ENCODE data around the gene POU3F2.

Gene POU3F2

GRCh38 chr6:98834060-98835031 is at the start of gene POU3F2 (continued):
- TF ChIP-seq, protein P1, sequence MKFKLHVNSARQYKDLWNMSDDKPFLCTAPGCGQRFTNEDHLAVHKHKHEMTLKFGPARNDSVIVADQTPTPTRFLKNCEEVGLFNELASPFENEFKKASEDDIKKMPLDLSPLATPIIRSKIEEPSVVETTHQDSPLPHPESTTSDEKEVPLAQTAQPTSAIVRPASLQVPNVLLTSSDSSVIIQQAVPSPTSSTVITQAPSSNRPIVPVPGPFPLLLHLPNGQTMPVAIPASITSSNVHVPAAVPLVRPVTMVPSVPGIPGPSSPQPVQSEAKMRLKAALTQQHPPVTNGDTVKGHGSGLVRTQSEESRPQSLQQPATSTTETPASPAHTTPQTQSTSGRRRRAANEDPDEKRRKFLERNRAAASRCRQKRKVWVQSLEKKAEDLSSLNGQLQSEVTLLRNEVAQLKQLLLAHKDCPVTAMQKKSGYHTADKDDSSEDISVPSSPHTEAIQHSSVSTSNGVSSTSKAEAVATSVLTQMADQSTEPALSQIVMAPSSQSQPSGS (tag by site-specific recombination; IDR thresholded peaks at IDR 0.05; ENCODE audit: low read depth): peak; percentile 37; the same call in 1 of the 2 replicates
- TF ChIP-seq ZNF324 (tag by site-specific recombination; IDR thresholded peaks at IDR 0.05) (peak; percentile 93), PRDM1 (tag by site-specific recombination; IDR thresholded peaks at IDR 0.05) (peak; percentile 100), ZNF169 (tag by site-specific recombination; IDR thresholded peaks at IDR 0.05) (peak; percentile 82), CTCF (tag by site-specific recombination; IDR thresholded peaks at IDR 0.05) (no peak), IKZF3 (tag by site-specific recombination; IDR thresholded peaks at IDR 0.05) (peak; percentile 76), ZFP37 (tag by site-specific recombination; IDR thresholded peaks at IDR 0.05) (no peak; the same call in 1 of the 2 replicates), ZBTB1 (tag by site-specific recombination; IDR thresholded peaks at IDR 0.05) (no peak), ZNF26 (tag by site-specific recombination; IDR thresholded peaks at IDR 0.05) (no peak), ZBTB21 (tag by site-specific recombination; IDR thresholded peaks at IDR 0.05) (no peak), KLF8 (tag by site-specific recombination; IDR thresholded peaks at IDR 0.05) (peak; percentile 94), ZNF501 (tag by site-specific recombination; IDR thresholded peaks at IDR 0.05) (peak; percentile 63), MZF1 (tag by site-specific recombination; IDR thresholded peaks at IDR 0.05; ENCODE audit: borderline replicate concordance) (peak; percentile 61; the same call in 1 of the 2 replicates), ZNF561 (tag by site-specific recombination; IDR thresholded peaks at IDR 0.05; ENCODE audit: borderline replicate concordance) (no peak), ZNF211 (tag by site-specific recombination; IDR thresholded peaks at IDR 0.05; ENCODE audit: low read depth) (no peak), ZNF521 (tag by site-specific recombination; IDR thresholded peaks at IDR 0.05) (no peak), PRDM10 (tag by site-specific recombination; IDR thresholded peaks at IDR 0.05) (peak; percentile 93), SP7 (tag by site-specific recombination; IDR thresholded peaks at IDR 0.05) (peak; percentile 84), ZNF48 (tag by site-specific recombination; IDR thresholded peaks at IDR 0.05) (no peak), ZFP69B (tag by site-specific recombination; IDR thresholded peaks at IDR 0.05) (peak; percentile 13; the same call in 1 of the 2 replicates)
- TF ChIP-seq, protein P2, sequence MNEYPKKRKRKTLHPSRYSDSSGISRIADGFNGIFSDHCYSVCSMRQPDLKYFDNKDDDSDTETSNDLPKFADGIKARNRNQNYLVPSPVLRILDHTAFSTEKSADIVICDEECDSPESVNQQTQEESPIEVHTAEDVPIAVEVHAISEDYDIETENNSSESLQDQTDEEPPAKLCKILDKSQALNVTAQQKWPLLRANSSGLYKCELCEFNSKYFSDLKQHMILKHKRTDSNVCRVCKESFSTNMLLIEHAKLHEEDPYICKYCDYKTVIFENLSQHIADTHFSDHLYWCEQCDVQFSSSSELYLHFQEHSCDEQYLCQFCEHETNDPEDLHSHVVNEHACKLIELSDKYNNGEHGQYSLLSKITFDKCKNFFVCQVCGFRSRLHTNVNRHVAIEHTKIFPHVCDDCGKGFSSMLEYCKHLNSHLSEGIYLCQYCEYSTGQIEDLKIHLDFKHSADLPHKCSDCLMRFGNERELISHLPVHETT (tag by site-specific recombination; IDR thresholded peaks at IDR 0.05): peak; percentile 47
- TF ChIP-seq, protein P3, sequence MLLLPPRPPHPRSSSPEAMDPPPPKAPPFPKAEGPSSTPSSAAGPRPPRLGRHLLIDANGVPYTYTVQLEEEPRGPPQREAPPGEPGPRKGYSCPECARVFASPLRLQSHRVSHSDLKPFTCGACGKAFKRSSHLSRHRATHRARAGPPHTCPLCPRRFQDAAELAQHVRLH (tag by site-specific recombination; IDR thresholded peaks at IDR 0.05): 0 out of 2 replicates have a peak, but pooled peaks have one; percentile 42
- TF ChIP-seq, protein P4, sequence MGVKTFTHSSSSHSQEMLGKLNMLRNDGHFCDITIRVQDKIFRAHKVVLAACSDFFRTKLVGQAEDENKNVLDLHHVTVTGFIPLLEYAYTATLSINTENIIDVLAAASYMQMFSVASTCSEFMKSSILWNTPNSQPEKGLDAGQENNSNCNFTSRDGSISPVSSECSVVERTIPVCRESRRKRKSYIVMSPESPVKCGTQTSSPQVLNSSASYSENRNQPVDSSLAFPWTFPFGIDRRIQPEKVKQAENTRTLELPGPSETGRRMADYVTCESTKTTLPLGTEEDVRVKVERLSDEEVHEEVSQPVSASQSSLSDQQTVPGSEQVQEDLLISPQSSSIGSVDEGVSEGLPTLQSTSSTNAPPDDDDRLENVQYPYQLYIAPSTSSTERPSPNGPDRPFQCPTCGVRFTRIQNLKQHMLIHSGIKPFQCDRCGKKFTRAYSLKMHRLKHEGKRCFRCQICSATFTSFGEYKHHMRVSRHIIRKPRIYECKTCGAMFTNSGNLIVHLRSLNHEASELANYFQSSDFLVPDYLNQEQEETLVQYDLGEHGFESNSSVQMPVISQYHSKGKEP (tag by site-specific recombination; IDR thresholded peaks at IDR 0.05): no peak
- TF ChIP-seq, protein P5, sequence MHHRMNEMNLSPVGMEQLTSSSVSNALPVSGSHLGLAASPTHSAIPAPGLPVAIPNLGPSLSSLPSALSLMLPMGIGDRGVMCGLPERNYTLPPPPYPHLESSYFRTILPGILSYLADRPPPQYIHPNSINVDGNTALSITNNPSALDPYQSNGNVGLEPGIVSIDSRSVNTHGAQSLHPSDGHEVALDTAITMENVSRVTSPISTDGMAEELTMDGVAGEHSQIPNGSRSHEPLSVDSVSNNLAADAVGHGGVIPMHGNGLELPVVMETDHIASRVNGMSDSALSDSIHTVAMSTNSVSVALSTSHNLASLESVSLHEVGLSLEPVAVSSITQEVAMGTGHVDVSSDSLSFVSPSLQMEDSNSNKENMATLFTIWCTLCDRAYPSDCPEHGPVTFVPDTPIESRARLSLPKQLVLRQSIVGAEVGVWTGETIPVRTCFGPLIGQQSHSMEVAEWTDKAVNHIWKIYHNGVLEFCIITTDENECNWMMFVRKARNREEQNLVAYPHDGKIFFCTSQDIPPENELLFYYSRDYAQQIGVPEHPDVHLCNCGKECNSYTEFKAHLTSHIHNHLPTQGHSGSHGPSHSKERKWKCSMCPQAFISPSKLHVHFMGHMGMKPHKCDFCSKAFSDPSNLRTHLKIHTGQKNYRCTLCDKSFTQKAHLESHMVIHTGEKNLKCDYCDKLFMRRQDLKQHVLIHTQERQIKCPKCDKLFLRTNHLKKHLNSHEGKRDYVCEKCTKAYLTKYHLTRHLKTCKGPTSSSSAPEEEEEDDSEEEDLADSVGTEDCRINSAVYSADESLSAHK (tag by site-specific recombination; IDR thresholded peaks at IDR 0.05): 0 out of 2 replicates have a peak, but pooled peaks have one; percentile 37
